Left lobe of liver (tissue), 2 donors: ENCODE measurements around the gene ATXN7L1. TPM values are rescaled to one million over a fixed set of nuclear protein-coding genes. Genes with fewer than 3 reads are reported as not detected.
"Not testable (repeated sequence)": the region's sequence is repeated elsewhere in the genome, so short reads cannot be mapped to it uniquely, and the experiment has no call there.

Experiments used
- ATAC-seq: fragments of 200-7000 bp; cut with Tn5 transposase; one replicate; pipeline ENCODE4 v1.9.1; 2020; ENCODE audit warnings: mild to moderate bottlenecking, moderate library complexity
- DNase-seq: peaks from one replicate; pipeline ENCODE4 v3.0.0-alpha.2; 2020; ENCODE audit warnings: low spot score
- total RNA-seq: library from RNA; stranded (reverse); gene quantifications from one replicate; pipeline ENCODE4 v1.2.1, GENCODE V29; 2021
- donor health status: DM: no; HTN: no; CAD: no; lungs with moderate emphysema.
- donor health status: DM: no; HTN: yes; CAD: no.

Gene ATXN7L1
- total RNA-seq, 1 donor from 2014 or later = 15.5 TPM

GRCh38 chr7:105861224-105861623 is 15.2 kb downstream of the ATXN7L1 start:
- DNase-seq (no peak), ATAC-seq (no peak)

- DNase-seq (no peak), ATAC-seq (no peak)
Measured at GRCh38 chr7:105860793-105861192, 15.6 kb downstream of the ATXN7L1 start.

- no peak for DNase-seq
- ATAC-seq = no peak
Measured at GRCh38 chr7:105857009-105857952, 19.1 kb downstream of the ATXN7L1 start.

GRCh38 chr7:105854498-105854897 is 21.9 kb downstream of the ATXN7L1 start:
- ATAC-seq (no peak), DNase-seq (no peak)

GRCh38 chr7:105853931-105854419 is 22.4 kb downstream of the ATXN7L1 start:
- no peak for ATAC-seq
- DNase-seq = no peak

DNA sequence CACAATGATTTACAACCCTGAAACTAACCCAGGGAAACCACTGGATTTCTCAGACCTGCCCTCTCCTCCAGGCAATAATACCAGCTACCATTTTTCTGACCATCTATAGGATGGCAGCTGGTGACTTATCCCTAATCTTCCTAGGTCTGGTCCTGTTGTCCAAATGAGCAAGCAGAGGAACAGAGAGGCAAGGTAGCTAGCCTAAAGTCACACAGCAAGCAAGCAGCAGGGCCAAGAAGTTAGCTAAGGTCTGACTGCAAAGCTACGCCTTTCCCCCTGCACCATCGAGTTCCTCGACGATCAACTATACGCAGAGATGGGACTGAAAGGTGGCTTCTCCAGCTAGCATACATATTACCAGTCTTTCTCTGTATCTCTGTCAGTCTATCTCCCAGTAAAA is 25.3 kb downstream of the ATXN7L1 start:
- ATAC-seq = no peak
- no peak for DNase-seq

DNA sequence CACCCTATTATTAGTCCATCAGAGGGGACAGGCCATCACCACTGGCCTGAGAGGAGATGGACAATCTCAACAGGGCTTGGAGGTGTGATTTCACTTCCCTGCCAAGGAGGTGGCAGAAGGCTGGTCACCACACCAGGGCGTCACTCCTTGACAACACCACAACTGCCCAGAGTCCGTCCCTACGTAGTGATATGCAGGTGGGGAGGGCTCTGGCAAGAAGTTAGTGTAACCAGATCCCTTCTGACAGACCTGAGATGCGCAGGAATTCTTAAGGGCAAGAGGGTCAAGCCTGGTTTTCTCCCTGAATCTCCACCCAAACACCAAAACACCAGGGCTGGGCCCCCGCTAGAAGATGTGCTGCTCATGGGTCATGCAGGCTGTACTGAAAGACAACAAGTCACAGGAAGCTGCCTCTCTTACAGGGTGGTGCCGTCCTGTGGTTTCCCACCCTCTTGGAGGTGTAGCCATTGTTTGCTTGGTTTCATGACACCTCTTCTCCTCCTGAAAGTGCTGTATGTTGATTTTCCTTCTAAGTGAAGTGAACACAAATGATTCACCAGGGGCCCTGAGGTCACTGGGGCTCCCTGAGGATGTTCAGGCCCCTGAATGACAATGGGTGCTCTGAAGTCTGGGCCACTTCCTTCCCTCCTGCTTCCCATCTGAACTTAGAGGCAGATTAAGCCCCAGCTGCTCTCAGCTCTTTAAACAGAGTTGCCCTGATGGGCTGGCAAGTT is 27.1 kb downstream of the ATXN7L1 start:
- ATAC-seq (no peak), DNase-seq (no peak)

- no peak for DNase-seq
- no peak for ATAC-seq
Measured at GRCh38 chr7:105846404-105846803, 30.0 kb downstream of the ATXN7L1 start.

DNA sequence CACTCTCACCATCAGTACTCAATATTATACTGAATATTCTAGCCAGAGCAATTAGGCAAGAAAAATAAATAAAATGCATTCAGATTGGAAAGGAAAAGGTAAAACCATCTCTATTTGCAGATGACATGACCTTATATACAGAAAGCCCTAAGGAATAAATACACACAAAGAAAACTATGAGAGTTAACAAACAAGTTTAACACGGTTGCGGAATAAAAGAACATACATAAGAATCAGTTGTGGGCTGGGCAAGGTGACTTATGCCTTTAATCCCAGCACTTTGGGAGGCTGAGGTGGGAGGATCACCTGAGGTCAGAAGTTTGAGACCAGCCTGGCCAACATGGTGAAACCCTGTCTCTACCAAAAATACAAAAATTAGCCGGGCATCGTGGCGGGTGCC is 31.7 kb downstream of the ATXN7L1 start:
- not testable (repeated sequence) for ATAC-seq, DNase-seq

DNA sequence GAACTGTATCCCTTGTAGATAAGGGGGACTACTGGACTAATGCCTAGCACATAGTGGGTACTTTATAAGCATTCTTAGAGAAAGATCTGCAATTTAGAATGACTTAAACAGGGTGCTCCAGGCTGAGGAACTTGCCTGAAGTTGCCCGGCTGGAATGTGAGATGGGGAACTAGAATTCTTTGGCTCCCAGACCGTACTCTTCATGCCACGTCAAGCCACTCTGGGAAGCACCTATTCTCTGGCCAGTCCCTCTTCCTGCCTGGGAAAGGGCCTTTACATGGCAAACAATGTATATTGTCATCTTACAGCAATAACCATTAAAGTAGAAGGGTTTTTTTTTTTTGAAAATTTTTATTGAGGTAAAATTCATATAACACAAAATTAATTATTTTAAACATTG is 34.5 kb downstream of the ATXN7L1 start:
- DNase-seq = no peak
- ATAC-seq = no peak

DNA sequence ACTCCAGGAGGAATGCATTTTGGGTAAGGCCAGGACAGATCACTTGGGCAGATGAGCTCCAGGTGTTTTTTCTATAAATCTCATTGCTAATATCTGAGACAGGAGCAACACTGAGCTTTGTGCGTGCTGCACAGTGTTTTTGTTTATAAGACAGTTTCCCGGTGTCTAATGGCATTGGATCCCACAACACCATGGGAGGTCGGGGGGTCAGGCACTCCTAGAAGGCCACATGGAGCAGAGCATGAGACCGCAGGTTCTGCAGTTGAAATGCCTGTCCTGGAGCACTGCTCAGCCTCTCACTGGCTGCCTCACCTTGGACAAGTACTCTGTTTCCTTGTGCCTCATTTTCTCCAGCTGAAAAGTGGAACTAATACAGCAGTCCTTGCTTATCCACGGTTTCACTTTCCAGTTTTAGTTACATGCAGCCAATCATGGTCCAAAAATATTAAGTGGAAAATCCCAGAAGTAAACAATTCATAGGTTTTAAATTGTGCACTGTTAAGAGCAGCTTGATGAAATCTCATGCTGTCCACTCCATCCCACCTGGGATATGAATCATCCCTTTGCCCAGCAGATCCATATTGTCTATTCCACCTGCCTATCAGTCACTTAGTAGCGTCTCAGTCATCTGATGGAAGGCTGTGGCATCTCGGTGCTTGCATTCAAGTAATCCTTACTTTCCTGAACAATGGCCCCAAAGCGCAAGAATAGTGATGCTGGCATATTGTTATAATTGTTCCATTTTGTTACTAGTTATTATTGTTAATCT is 35.2 kb downstream of the ATXN7L1 start:
- DNase-seq (no peak), ATAC-seq (no peak)

- ATAC-seq (no peak), DNase-seq (no peak)
Measured at GRCh38 chr7:105839266-105839665, 37.1 kb downstream of the ATXN7L1 start.

- ATAC-seq (no peak), DNase-seq (no peak)
Measured at GRCh38 chr7:105838627-105839231, 37.7 kb downstream of the ATXN7L1 start.

- ATAC-seq = no peak
Measured at GRCh38 chr7:105837765-105838626, 38.4 kb downstream of the ATXN7L1 start.

DNA sequence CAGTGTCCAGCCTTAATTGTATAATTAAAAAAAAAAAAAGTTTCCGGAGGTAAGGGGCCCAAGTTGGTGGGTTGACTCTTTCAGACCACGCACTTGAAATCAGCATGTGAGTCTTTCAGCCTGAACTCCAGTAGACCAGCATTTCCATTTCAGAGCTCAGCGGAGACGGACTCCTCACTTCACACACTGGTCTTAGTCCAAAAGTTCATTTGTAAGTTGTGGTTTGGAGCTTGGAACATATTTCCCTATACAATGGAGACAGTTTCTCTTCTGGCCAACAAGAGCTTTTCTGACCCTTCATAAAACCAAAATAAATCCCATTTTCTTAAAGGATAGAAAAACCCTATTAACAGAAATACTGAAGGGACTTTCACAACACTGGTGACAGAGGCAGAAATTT is 41.0 kb downstream of the ATXN7L1 start:
- no peak for ATAC-seq
- no peak for DNase-seq

More at GRCh38 chr7:105837765-105838626, 38.4 kb downstream of the ATXN7L1 start:
- DNase-seq = no peak

DNA sequence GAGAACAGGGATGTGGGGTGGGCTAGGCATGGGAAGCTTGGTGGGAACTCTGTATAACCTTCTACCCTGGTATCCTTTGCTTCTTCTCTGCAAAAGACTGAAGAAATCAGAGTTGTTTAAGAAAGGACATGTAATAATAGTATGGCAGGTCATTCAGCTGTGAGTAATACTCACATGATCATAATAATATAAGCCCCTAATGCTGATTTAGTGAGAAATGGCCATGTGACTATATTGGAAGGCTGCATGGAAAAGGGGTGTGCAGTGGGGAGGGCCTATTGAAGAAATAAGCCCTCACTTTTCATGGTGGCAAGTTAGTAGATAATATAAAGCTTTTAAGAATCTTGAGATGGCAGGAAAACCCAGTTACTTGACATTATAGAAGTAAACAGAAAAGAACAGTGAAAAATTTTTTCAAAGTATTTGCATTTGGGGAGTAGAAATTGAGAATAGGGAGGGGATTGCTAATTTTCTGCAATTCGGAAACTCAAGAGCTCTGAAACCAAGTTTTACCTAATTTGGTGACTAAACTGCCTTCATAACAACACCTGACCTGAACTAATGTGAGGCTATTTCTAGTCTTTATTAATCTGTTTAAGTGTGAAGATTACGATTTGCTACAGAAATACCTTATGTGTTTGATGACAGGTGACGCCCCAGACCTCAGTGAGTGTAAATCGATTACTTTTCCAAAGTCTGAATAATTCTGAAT is 44.4 kb downstream of the ATXN7L1 start:
- ATAC-seq (no peak), DNase-seq (no peak)

GRCh38 chr7:105831302-105831620 is 45.1 kb downstream of the ATXN7L1 start:
- no peak for DNase-seq
- ATAC-seq = no peak

GRCh38 chr7:105830405-105831301 is 45.7 kb downstream of the ATXN7L1 start:
- DNase-seq = no peak
- ATAC-seq = no peak
